ENCODE measurements around the gene PHLPP1.

PHLPP1 gene

GRCh38 chr18:62729487-62730386 lies 14.4 kb downstream of the PHLPP1 start:
- Histone ChIP-seq H3K36me3 (ENCODE audit: control insufficient read depth in 1 of 2, insufficient read depth in 2 of 2, low read length in 2 of 2) (no peaks in the 10 kb centered on the region), H3K9me3 (ENCODE audit: control insufficient read depth in 1 of 2, low read length in 2 of 2) (peaks cover 5 to 9% of the 10 kb centered on the region in 2 donors), H3K4me1 (ENCODE audit: control insufficient read depth in 1 of 2, insufficient read depth in 2 of 2, low read length in 2 of 2) (peaks cover 0 to 13% of the 10 kb centered on the region in 2 donors), H3K27ac (ENCODE audit: low read depth, low read length) (no peak overlapping the region), H3K27me3 (ENCODE audit: control insufficient read depth in 1 of 2, insufficient read depth in 2 of 2, low read length in 2 of 2) (no peaks in the 10 kb centered on the region), H3K9ac (ENCODE audit: low read depth in 1 of 2, low read length in 2 of 2) (no peak overlapping the region), H3K4me3 (ENCODE audit: low read depth in 1 of 2, low read length in 2 of 2) (no peak overlapping the region)

- H3K27ac ChIP-seq (ENCODE audit: low read depth, low read length): no peak overlapping the region
- peaks cover 5 to 9% of the 10 kb centered on the region in 2 donors for H3K9me3 ChIP-seq (ENCODE audit: control insufficient read depth in 1 of 2, low read length in 2 of 2)
- H3K4me3 ChIP-seq (ENCODE audit: low read depth in 1 of 2, low read length in 2 of 2): no peak overlapping the region
- H3K9ac ChIP-seq (ENCODE audit: low read depth in 1 of 2, low read length in 2 of 2): no peak overlapping the region
- peaks cover 0 to 15% of the 10 kb centered on the region in 2 donors for H3K4me1 ChIP-seq (ENCODE audit: control insufficient read depth in 1 of 2, insufficient read depth in 2 of 2, low read length in 2 of 2)
- H3K27me3 ChIP-seq (ENCODE audit: control insufficient read depth in 1 of 2, insufficient read depth in 2 of 2, low read length in 2 of 2): no peaks in the 10 kb centered on the region
- H3K36me3 ChIP-seq (ENCODE audit: control insufficient read depth in 1 of 2, insufficient read depth in 2 of 2, low read length in 2 of 2): no peaks in the 10 kb centered on the region
These were observed 15.6 kb downstream of the PHLPP1 start for GRCh38 chr18:62730941-62731340.

- Histone ChIP-seq H3K27ac (ENCODE audit: low read depth, low read length) (no peak overlapping the region), H3K27me3 (ENCODE audit: control insufficient read depth in 1 of 2, insufficient read depth in 2 of 2, low read length in 2 of 2) (no peaks in the 10 kb centered on the region), H3K9ac (ENCODE audit: low read depth in 1 of 2, low read length in 2 of 2) (no peak overlapping the region), H3K4me1 (ENCODE audit: control insufficient read depth in 1 of 2, insufficient read depth in 2 of 2, low read length in 2 of 2) (peaks cover 0 to 19% of the 10 kb centered on the region in 2 donors), H3K4me3 (ENCODE audit: low read depth in 1 of 2, low read length in 2 of 2) (no peak overlapping the region), H3K36me3 (ENCODE audit: control insufficient read depth in 1 of 2, insufficient read depth in 2 of 2, low read length in 2 of 2) (no peaks in the 10 kb centered on the region), H3K9me3 (ENCODE audit: control insufficient read depth in 1 of 2, low read length in 2 of 2) (peaks cover 5 to 9% of the 10 kb centered on the region in 2 donors)
These were observed 17.3 kb downstream of the PHLPP1 start for GRCh38 chr18:62732617-62733016.

- no peak overlapping the region for H3K4me3 ChIP-seq (ENCODE audit: low read depth in 1 of 2, low read length in 2 of 2)
- H3K27me3 ChIP-seq (ENCODE audit: control insufficient read depth in 1 of 2, insufficient read depth in 2 of 2, low read length in 2 of 2): no peaks in the 10 kb centered on the region
These were observed 18.9 kb downstream of the PHLPP1 start for GRCh38 chr18:62734290-62734689.

GRCh38 chr18:62735387-62735786 lies 20.0 kb downstream of the PHLPP1 start:
- Histone ChIP-seq H3K9me3 (ENCODE audit: control insufficient read depth in 1 of 2, low read length in 2 of 2) (peaks cover 5 to 9% of the 10 kb centered on the region in 2 donors), H3K27ac (ENCODE audit: low read depth, low read length) (no peak overlapping the region), H3K4me3 (ENCODE audit: low read depth in 1 of 2, low read length in 2 of 2) (no peak overlapping the region), H3K4me1 (ENCODE audit: control insufficient read depth in 1 of 2, insufficient read depth in 2 of 2, low read length in 2 of 2) (peaks cover 0 to 24% of the 10 kb centered on the region in 2 donors), H3K36me3 (ENCODE audit: control insufficient read depth in 1 of 2, insufficient read depth in 2 of 2, low read length in 2 of 2) (no peaks in the 10 kb centered on the region), H3K27me3 (ENCODE audit: control insufficient read depth in 1 of 2, insufficient read depth in 2 of 2, low read length in 2 of 2) (no peaks in the 10 kb centered on the region), H3K9ac (ENCODE audit: low read depth in 1 of 2, low read length in 2 of 2) (no peak overlapping the region)

More at GRCh38 chr18:62734290-62734689, 18.9 kb downstream of the PHLPP1 start:
- Histone ChIP-seq H3K36me3 (ENCODE audit: control insufficient read depth in 1 of 2, insufficient read depth in 2 of 2, low read length in 2 of 2) (no peaks in the 10 kb centered on the region), H3K27ac (ENCODE audit: low read depth, low read length) (no peak overlapping the region), H3K4me1 (ENCODE audit: control insufficient read depth in 1 of 2, insufficient read depth in 2 of 2, low read length in 2 of 2) (peaks cover 0 to 19% of the 10 kb centered on the region in 2 donors), H3K9me3 (ENCODE audit: control insufficient read depth in 1 of 2, low read length in 2 of 2) (peaks cover 5 to 9% of the 10 kb centered on the region in 2 donors), H3K9ac (ENCODE audit: low read depth in 1 of 2, low read length in 2 of 2) (no peak overlapping the region)

- Histone ChIP-seq H3K27me3 (ENCODE audit: control insufficient read depth in 1 of 2, insufficient read depth in 2 of 2, low read length in 2 of 2) (no peaks in the 10 kb centered on the region), H3K36me3 (ENCODE audit: control insufficient read depth in 1 of 2, insufficient read depth in 2 of 2, low read length in 2 of 2) (no peaks in the 10 kb centered on the region), H3K27ac (ENCODE audit: low read depth, low read length) (no peak overlapping the region), H3K9me3 (ENCODE audit: control insufficient read depth in 1 of 2, low read length in 2 of 2) (peaks cover 5 to 9% of the 10 kb centered on the region in 2 donors), H3K9ac (ENCODE audit: low read depth in 1 of 2, low read length in 2 of 2) (no peak overlapping the region), H3K4me3 (ENCODE audit: low read depth in 1 of 2, low read length in 2 of 2) (no peak overlapping the region), H3K4me1 (ENCODE audit: control insufficient read depth in 1 of 2, insufficient read depth in 2 of 2, low read length in 2 of 2) (peaks cover 0 to 24% of the 10 kb centered on the region in 2 donors)
These were observed 20.9 kb downstream of the PHLPP1 start for GRCh38 chr18:62736077-62736855.

GRCh38 chr18:62737241-62737873 lies 22.0 kb downstream of the PHLPP1 start:
- Histone ChIP-seq H3K36me3 (ENCODE audit: control insufficient read depth in 1 of 2, insufficient read depth in 2 of 2, low read length in 2 of 2) (no peaks in the 10 kb centered on the region), H3K4me3 (ENCODE audit: low read depth in 1 of 2, low read length in 2 of 2) (no peak overlapping the region), H3K4me1 (ENCODE audit: control insufficient read depth in 1 of 2, insufficient read depth in 2 of 2, low read length in 2 of 2) (peaks cover 0 to 32% of the 10 kb centered on the region in 2 donors), H3K27ac (ENCODE audit: low read depth, low read length) (no peak overlapping the region), H3K9me3 (ENCODE audit: control insufficient read depth in 1 of 2, low read length in 2 of 2) (peaks cover 0 to 2% of the 10 kb centered on the region in 2 donors), H3K27me3 (ENCODE audit: control insufficient read depth in 1 of 2, insufficient read depth in 2 of 2, low read length in 2 of 2) (no peaks in the 10 kb centered on the region), H3K9ac (ENCODE audit: low read depth in 1 of 2, low read length in 2 of 2) (no peak overlapping the region)

GRCh38 chr18:62738639-62739038 lies 23.3 kb downstream of the PHLPP1 start:
- Histone ChIP-seq H3K27me3 (ENCODE audit: control insufficient read depth in 1 of 2, insufficient read depth in 2 of 2, low read length in 2 of 2) (no peaks in the 10 kb centered on the region), H3K27ac (ENCODE audit: low read depth, low read length) (no peak overlapping the region), H3K9ac (ENCODE audit: low read depth in 1 of 2, low read length in 2 of 2) (no peak overlapping the region), H3K4me3 (ENCODE audit: low read depth in 1 of 2, low read length in 2 of 2) (no peak overlapping the region), H3K4me1 (ENCODE audit: control insufficient read depth in 1 of 2, insufficient read depth in 2 of 2, low read length in 2 of 2) (peaks cover 4 to 35% of the 10 kb centered on the region in 2 donors), H3K36me3 (ENCODE audit: control insufficient read depth in 1 of 2, insufficient read depth in 2 of 2, low read length in 2 of 2) (no peaks in the 10 kb centered on the region), H3K9me3 (ENCODE audit: control insufficient read depth in 1 of 2, low read length in 2 of 2) (no peaks in the 10 kb centered on the region)

- H3K27ac ChIP-seq (ENCODE audit: low read depth, low read length): no peak overlapping the region
- no peaks in the 10 kb centered on the region for H3K27me3 ChIP-seq (ENCODE audit: control insufficient read depth in 1 of 2, insufficient read depth in 2 of 2, low read length in 2 of 2)
- H3K9ac ChIP-seq (ENCODE audit: low read depth in 1 of 2, low read length in 2 of 2): no peak overlapping the region
- no peaks in the 10 kb centered on the region for H3K36me3 ChIP-seq (ENCODE audit: control insufficient read depth in 1 of 2, insufficient read depth in 2 of 2, low read length in 2 of 2)
- no peaks in the 10 kb centered on the region for H3K9me3 ChIP-seq (ENCODE audit: control insufficient read depth in 1 of 2, low read length in 2 of 2)
- H3K4me3 ChIP-seq (ENCODE audit: low read depth in 1 of 2, low read length in 2 of 2): peak overlapping the region in 1 of 2 donors; percentile 13
- H3K4me1 ChIP-seq (ENCODE audit: control insufficient read depth in 1 of 2, insufficient read depth in 2 of 2, low read length in 2 of 2): peaks cover 17 to 35% of the 10 kb centered on the region in 2 donors
These were observed 24.6 kb downstream of the PHLPP1 start for GRCh38 chr18:62739911-62740310.

Measured in duodenal mucosa (tissue), 2 donors.